Gastrocnemius medialis (tissue), 4 donors: ENCODE data around the gene HSF2BP. TPM values are rescaled to one million over a fixed set of nuclear protein-coding genes. Genes with fewer than 3 reads are reported as not detected.

Experiments
- ATAC-seq, 2 donors: fragments of 150-250 bp; one replicate each; pipeline ENCODE4 v1.9.1; 2016
- DNase-seq, 2 donors: peaks; one replicate each; pipeline ENCODE4 v3.0.0-alpha.2; 2019
- H3K27ac ChIP-seq, 4 donors: fragments of 200-600 bp; sonication (generic); 1 replicate in 1 of 4; 2 replicates in 3 of 4; pipeline ENCODE4 v1.5.1; 2016 to 2018; ENCODE audit warnings: mild to moderate bottlenecking in 2 of 4, moderate library complexity in 1 of 4
- H3K27me3 ChIP-seq, 3 donors: fragments of 200-600 bp; sonication (generic) in 2 of 3; 1 replicate in 1 of 3; 2 replicates in 2 of 3; pipeline versions ENCODE4 v1.5.1 to v1.6.0; 2016 to 2019; ENCODE audit warnings: mild to moderate bottlenecking in 1 of 3, moderate library complexity in 1 of 3
- H3K36me3 ChIP-seq, 2 donors: fragments of 200-600 bp; sonication (generic) in 1 of 2; one replicate each; pipeline ENCODE4 v1.5.1; 2017 to 2018
- H3K4me1 ChIP-seq, 2 donors: fragments of 200-600 bp; sonication (generic) in 1 of 2; one replicate each; pipeline ENCODE4 v1.5.1; 2016 to 2017; ENCODE audit warnings: mild to moderate bottlenecking in 2 of 2
- H3K4me3 ChIP-seq, 4 donors: fragments of 200-600 bp; sonication (generic) in 3 of 4; 1 replicate in 1 of 4; 2 replicates in 3 of 4; pipeline ENCODE4 v1.5.1; 2016 to 2019; ENCODE audit warnings: mild to moderate bottlenecking in 2 of 4
- H3K9me3 ChIP-seq, 3 donors: fragments of 200-600 bp; sonication (generic) in 2 of 3; 1 replicate in 1 of 3; 2 replicates in 2 of 3; pipeline ENCODE4 v1.5.1; 2016 to 2019
- POLR2A ChIP-seq, 2 donors: fragments of 450-650 bp; IDR thresholded peaks; one replicate each; pipeline ENCODE4 v1.6.1; 2017; ENCODE audit warnings: antibody characterized with exemption in 2 of 2, mild to moderate bottlenecking in 2 of 2, moderate library complexity in 2 of 2
- in situ Hi-C, 4 donors: fragments of 200-750 bp; cut with MboI; loops; one replicate each; pipeline versions ENCODE4 v1.15.0 to v1.8.0; 2017; ENCODE audit warnings: low sequenced_read_pairs in 4 of 4
- intact Hi-C: fragments of 100-400 bp; cut with DNase I; formaldehyde crosslinking; loops from one replicate; pipeline ENCODE4 v1.15.1; 2023; ENCODE audit warnings: low total_unique reads
- total RNA-seq, 4 donors: library from RNA; depleted of rRNA; stranded (reverse); fragments of >200 nt; gene quantifications; one replicate each; pipeline versions ENCODE4 v1.1.0 to v1.2.3, GENCODE V29; 2016
- TF ChIP-seq, protein P1 (sequence below), 5 experiments: fragments of 450-650 bp in 3 of 5; fragments of 200-600 bp in 2 of 5; sonication (generic) in 2 of 5; IDR thresholded peaks in 4 of 5; conservative IDR thresholded peaks in 1 of 5; 1 replicate in 4 of 5; 2 replicates in 1 of 5; pipeline ENCODE4 v1.5.1; 2016 to 2019; ENCODE audit warnings: antibody characterized with exemption in 5 of 5, mild to moderate bottlenecking in 3 of 5, moderate library complexity in 3 of 5

The HSF2BP gene
- total RNA-seq, 4 donors from 2014 or later, result 0.63 TPM; not detected in 3

DNA sequence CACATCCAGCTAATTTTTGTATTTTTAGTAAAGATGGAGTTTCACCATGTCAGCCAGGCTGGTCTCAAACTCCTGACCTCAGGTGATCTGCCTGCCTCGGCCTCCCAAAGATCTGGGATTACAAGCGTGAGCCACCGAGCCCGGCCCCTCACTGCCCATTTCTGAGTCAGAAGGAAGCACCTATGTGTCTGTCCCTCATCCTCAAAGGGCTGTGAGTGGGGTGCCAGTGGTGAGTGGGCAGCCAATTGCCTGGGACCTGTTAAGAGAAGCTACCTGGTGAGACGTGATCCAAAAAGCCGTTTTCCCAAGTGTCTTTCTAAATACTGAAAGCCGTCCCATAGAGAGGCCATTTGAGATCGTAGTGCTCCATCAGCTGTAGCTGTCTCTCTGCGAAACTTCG lies 32.5 kb upstream of the HSF2BP start:
- in situ Hi-C loops, result no loop called here
- H3K27ac ChIP-seq, result no peak overlapping the region
- intact Hi-C loops, result no loop called here

DNA sequence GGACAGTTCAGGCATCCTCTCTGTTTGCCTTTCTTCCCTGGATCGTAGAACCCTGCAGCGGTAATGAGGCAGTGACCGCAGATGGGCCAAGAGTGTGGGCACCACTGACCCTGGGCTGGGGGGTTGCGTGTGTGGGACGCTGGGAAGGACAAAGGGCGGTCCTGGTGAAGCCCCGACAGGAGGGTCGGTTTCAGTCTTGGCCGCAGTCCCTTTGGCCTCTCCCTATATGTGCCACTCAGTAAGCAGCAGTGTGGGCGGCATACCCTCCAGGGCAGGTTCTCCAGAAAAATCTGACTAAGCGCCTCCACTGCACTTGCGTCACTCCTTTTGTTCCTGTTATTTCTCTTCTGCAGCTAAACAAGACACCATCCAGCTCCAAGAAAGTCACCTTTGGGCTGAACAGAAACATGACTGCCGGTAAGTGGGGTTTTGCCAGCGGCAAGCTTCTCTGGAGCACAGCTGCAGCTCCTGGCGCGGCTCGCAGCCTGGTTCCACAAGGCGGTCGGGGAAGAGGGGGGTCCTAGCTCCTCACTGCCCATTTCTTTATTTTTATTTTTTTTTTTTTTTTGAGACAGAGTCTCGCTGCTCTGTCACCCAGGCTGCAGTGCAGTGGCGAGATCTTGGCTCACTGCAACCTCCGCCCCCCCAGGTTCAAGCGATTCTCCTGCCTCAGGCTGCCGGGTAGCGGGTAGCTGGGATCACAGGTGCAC lies 32.0 kb upstream of the HSF2BP start:
- H3K4me1 ChIP-seq, result no peaks in the 10 kb centered on the region
- peaks cover 0 to 84% of the 10 kb centered on the region in 2 donors for H3K36me3 ChIP-seq
- intact Hi-C loops, result no loop called here
- ATAC-seq (no peak), DNase-seq (no peak)
- H3K27me3 ChIP-seq, result no peaks in the 10 kb centered on the region
- H3K9me3 ChIP-seq, result no peaks in the 10 kb centered on the region
- TF ChIP-seq POLR2A (IDR thresholded peaks at IDR 0.05), result no peak
- TF ChIP-seq, protein P1, sequence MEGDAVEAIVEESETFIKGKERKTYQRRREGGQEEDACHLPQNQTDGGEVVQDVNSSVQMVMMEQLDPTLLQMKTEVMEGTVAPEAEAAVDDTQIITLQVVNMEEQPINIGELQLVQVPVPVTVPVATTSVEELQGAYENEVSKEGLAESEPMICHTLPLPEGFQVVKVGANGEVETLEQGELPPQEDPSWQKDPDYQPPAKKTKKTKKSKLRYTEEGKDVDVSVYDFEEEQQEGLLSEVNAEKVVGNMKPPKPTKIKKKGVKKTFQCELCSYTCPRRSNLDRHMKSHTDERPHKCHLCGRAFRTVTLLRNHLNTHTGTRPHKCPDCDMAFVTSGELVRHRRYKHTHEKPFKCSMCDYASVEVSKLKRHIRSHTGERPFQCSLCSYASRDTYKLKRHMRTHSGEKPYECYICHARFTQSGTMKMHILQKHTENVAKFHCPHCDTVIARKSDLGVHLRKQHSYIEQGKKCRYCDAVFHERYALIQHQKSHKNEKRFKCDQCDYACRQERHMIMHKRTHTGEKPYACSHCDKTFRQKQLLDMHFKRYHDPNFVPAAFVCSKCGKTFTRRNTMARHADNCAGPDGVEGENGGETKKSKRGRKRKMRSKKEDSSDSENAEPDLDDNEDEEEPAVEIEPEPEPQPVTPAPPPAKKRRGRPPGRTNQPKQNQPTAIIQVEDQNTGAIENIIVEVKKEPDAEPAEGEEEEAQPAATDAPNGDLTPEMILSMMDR (IDR thresholded peaks at IDR 0.05 in 4 of 5, conservative IDR thresholded peaks at IDR 0.05 in 1 of 5), result no peak
- H3K27ac ChIP-seq, result no peak overlapping the region
- in situ Hi-C loops, result no loop called here
- no peak overlapping the region for H3K4me3 ChIP-seq

More for the DNA sequence above, 32.5 kb upstream of the HSF2BP start:
- Histone ChIP-seq H3K27me3 (no peaks in the 10 kb centered on the region), H3K4me3 (no peak overlapping the region), H3K9me3 (no peaks in the 10 kb centered on the region), H3K36me3 (peaks cover 0 to 78% of the 10 kb centered on the region in 2 donors), H3K4me1 (no peaks in the 10 kb centered on the region)
- no peak for DNase-seq
- ATAC-seq, result no peak
- TF ChIP-seq, protein P1 (IDR thresholded peaks at IDR 0.05 in 4 of 5, conservative IDR thresholded peaks at IDR 0.05 in 1 of 5), result no peak
- TF ChIP-seq POLR2A (IDR thresholded peaks at IDR 0.05), result no peak

DNA sequence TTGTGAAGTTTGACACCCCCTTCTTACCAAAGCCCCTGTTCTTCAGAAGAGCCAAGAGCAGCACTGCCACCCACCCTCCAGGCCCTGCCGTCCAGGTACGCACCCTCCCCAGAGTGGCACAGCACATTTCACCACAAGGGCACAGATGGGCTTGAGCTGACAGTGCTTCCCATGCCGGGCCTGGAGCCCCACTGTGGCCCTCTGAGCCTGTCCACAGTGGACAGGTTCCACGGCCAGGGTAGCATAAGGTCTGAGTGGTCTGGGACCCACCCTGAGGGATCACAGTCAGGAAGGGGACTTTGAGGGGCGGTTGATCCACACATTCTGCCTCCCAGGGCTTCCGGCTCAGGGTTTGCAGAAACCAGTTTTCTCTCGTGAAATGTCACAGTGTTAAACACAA lies 31.1 kb upstream of the HSF2BP start:
- no peak overlapping the region for H3K4me3 ChIP-seq
- no peaks in the 10 kb centered on the region for H3K4me1 ChIP-seq
- H3K27ac ChIP-seq, result no peak overlapping the region
- H3K27me3 ChIP-seq, result no peaks in the 10 kb centered on the region
- DNase-seq, result no peak
- in situ Hi-C loops, result no loop called here
- H3K9me3 ChIP-seq, result no peaks in the 10 kb centered on the region
- H3K36me3 ChIP-seq, result peaks cover 0 to 91% of the 10 kb centered on the region in 2 donors
- no peak for ATAC-seq
- TF ChIP-seq, protein P1 (IDR thresholded peaks at IDR 0.05 in 4 of 5, conservative IDR thresholded peaks at IDR 0.05 in 1 of 5), result no peak
- intact Hi-C loops, result no loop called here

DNA sequence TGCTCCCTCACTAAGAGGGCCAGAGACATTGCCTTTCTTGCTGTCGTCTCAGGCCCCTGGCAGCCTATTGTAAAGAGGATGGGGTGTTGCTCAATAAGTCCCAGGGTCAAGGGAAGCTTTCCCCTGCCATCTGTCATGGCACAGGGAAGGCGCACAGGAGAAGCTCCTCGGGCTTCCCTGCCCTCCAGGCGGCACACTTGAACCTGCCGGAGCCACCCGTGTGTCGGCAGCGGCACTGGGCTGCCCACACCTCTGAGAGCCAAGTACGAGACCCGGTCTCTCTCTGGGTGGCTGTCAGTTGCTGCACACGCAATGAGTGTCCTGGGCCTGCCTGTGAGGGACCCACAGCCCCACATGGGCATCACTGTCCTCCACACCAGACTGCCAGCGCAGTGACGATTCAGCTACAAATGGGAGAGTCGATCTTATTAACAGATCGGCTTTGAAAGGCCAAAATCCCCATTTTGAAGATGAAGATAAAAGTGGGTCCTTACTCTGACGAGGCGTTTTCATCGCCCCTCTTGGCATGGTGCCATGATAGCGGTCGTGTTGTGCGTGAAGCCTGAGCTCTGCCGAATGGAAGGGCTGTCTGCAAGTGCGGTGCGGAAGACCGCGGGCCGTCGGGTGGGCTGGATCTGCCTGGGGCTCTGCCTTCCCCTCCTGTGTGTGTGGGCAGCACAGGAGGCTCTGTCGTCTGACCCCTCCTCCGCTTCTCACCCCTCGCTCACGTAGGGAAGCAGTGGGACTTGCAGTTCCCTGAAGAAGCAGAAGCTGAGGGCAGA lies 30.5 kb upstream of the HSF2BP start:
- Histone ChIP-seq H3K9me3 (no peaks in the 10 kb centered on the region), H3K4me1 (no peaks in the 10 kb centered on the region), H3K27me3 (no peaks in the 10 kb centered on the region), H3K27ac (no peak overlapping the region), H3K36me3 (peaks cover 0 to 94% of the 10 kb centered on the region in 2 donors), H3K4me3 (no peak overlapping the region)
- ATAC-seq (no peak), DNase-seq (no peak)
- TF ChIP-seq, protein P1 (IDR thresholded peaks at IDR 0.05 in 4 of 5, conservative IDR thresholded peaks at IDR 0.05 in 1 of 5), result no peak
- TF ChIP-seq POLR2A (IDR thresholded peaks at IDR 0.05), result no peak
- in situ Hi-C loops, result no loop called here
- intact Hi-C loops, result no loop called here
